SK-N-SH treated with all-trans-retinoic acid at 6 μM for 48 hours (cell line): ENCODE measurements around the gene KHNYN.
A peak's percentile ranks its signal among the peaks of the same experiment; 100 is the strongest.
"Not testable (repeated sequence)": the region's sequence is repeated elsewhere in the genome, so short reads cannot be mapped to it uniquely, and the experiment has no call there.

Source experiments
- ATAC-seq: fragments of 200-7000 bp; cut with Tn5 transposase; 3 replicates; pipeline ENCODE4 v1.9.1; 2020; ENCODE audit warnings: mild to moderate bottlenecking, moderate library complexity
- ARNTL ChIP-seq: fragments of 450-650 bp; formaldehyde crosslinking; IDR thresholded peaks from 2 replicates; pipeline ENCODE4 v1.5.0; 2020; ENCODE audit warnings: low read depth, mild to moderate bottlenecking, moderate library complexity, borderline replicate concordance
- BACH2 ChIP-seq: fragments of 250-450 bp; sonication (Bioruptor Pico); IDR thresholded peaks from 2 replicates; pipeline ENCODE4 v1.9.0; 2021; ENCODE audit warnings: mild to moderate bottlenecking, borderline replicate concordance
- CREB5 ChIP-seq: fragments of 250-450 bp; sonication (Bioruptor Pico); IDR thresholded peaks from 2 replicates; pipeline ENCODE4 v1.5.1; 2020; ENCODE audit warnings: low read depth, mild to moderate bottlenecking, moderate library complexity
- CSDC2 ChIP-seq: fragments of 250-450 bp; sonication (Bioruptor Pico); IDR thresholded peaks from 2 replicates; pipeline ENCODE4 v1.5.0; 2020; ENCODE audit warnings: mild to moderate bottlenecking, moderate library complexity
- ESRRG ChIP-seq: fragments of 250-450 bp; sonication (Bioruptor Pico); IDR thresholded peaks from 2 replicates; pipeline ENCODE4 v1.6.1; 2021; ENCODE audit warnings: mild to moderate bottlenecking
- GLIS3 ChIP-seq: fragments of 250-450 bp; sonication (Bioruptor Pico); IDR thresholded peaks from 2 replicates; pipeline ENCODE4 v1.5.0; 2020; ENCODE audit warnings: mild to moderate bottlenecking, moderate library complexity
- ISL1 ChIP-seq: fragments of 250-450 bp; sonication (Bioruptor Pico); IDR thresholded peaks from 2 replicates; pipeline ENCODE4 v2.1.2; 2022; ENCODE audit warnings: mild to moderate bottlenecking, moderate library complexity
- OSR1 ChIP-seq: fragments of 250-450 bp; sonication (Bioruptor Pico); IDR thresholded peaks from 2 replicates; pipeline ENCODE4 v1.8.0; 2022; ENCODE audit warnings: moderate library complexity, mild to moderate bottlenecking, inconsistent platforms
- POU6F1 ChIP-seq: fragments of 250-450 bp; sonication (Bioruptor Pico); IDR thresholded peaks from 2 replicates; pipeline ENCODE4 v1.8.0; 2021; ENCODE audit warnings: low read depth, mild to moderate bottlenecking, moderate library complexity, borderline replicate concordance
- PPARA ChIP-seq: fragments of 250-450 bp; sonication (Bioruptor Pico); IDR thresholded peaks from 2 replicates; pipeline ENCODE4 v1.5.0; 2020; ENCODE audit warnings: mild to moderate bottlenecking, borderline replicate concordance
- SNAI2 ChIP-seq: fragments of 250-450 bp; sonication (Bioruptor Pico); IDR thresholded peaks from 2 replicates; pipeline ENCODE4 v1.5.0; 2020; ENCODE audit warnings: mild to moderate bottlenecking, moderate library complexity
- TCF4 ChIP-seq: fragments of 250-450 bp; sonication (Bioruptor Pico); IDR thresholded peaks from 2 replicates; pipeline ENCODE4 v1.8.0; 2021; ENCODE audit warnings: mild to moderate bottlenecking, moderate library complexity, borderline replicate concordance
- ZC3H10 ChIP-seq: fragments of 250-450 bp; sonication (Bioruptor Pico); IDR thresholded peaks from 2 replicates; pipeline ENCODE4 v1.5.1; 2021; ENCODE audit warnings: mild to moderate bottlenecking, moderate library complexity
- ZFP3 ChIP-seq: fragments of 250-450 bp; sonication (Bioruptor Pico); IDR thresholded peaks from 2 replicates; pipeline ENCODE4 v1.5.0; 2020; ENCODE audit warnings: mild to moderate bottlenecking, moderate library complexity
- ZFP30 ChIP-seq: fragments of 450-650 bp; formaldehyde crosslinking; IDR thresholded peaks from 2 replicates; pipeline ENCODE4 v1.5.0; 2022; ENCODE audit warnings: mild to moderate bottlenecking, moderate library complexity
- ZNF565 ChIP-seq: fragments of 450-650 bp; formaldehyde crosslinking; conservative IDR thresholded peaks from 2 replicates; pipeline ENCODE4 v1.5.0; 2020; ENCODE audit warnings: low read depth, mild to moderate bottlenecking, moderate library complexity
- ZNF70 ChIP-seq: fragments of 450-650 bp; formaldehyde crosslinking; IDR thresholded peaks from 2 replicates; pipeline ENCODE4 v1.5.0; 2020; ENCODE audit warnings: mild to moderate bottlenecking, moderate library complexity
- ZNF8 ChIP-seq: fragments of 450-650 bp; formaldehyde crosslinking; IDR thresholded peaks from 2 replicates; pipeline ENCODE4 v1.5.0; 2020; ENCODE audit warnings: mild to moderate bottlenecking, moderate library complexity
- TF ChIP-seq, protein P1 (sequence below): fragments of 250-450 bp; sonication (Bioruptor Pico); IDR thresholded peaks from 2 replicates; pipeline ENCODE4 v1.8.0; 2020; ENCODE audit warnings: mild to moderate bottlenecking, moderate library complexity, borderline replicate concordance
- TF ChIP-seq, protein P2 (sequence below): fragments of 250-450 bp; sonication (Bioruptor Pico); IDR thresholded peaks from 2 replicates; pipeline ENCODE4 v1.5.0; 2020; ENCODE audit warnings: mild to moderate bottlenecking, moderate library complexity
- TF ChIP-seq, protein P3 (sequence below): fragments of 250-450 bp; sonication (Bioruptor Pico); IDR thresholded peaks from 2 replicates; pipeline ENCODE4 v1.5.1; 2021; ENCODE audit warnings: mild to moderate bottlenecking, moderate library complexity

The KHNYN gene

GRCh38 chr14:24481622-24482324 is 52.0 kb downstream of the KHNYN start:
- ATAC-seq: peak; percentile 98
- no peak for TF ChIP-seq ZNF8
- TF ChIP-seq CSDC2 (CRISPR knock-in tag): no peak
- TF ChIP-seq OSR1 (CRISPR knock-in tag): no peak
- no peak for TF ChIP-seq CREB5 (CRISPR knock-in tag)
- no peak for TF ChIP-seq ESRRG (CRISPR knock-in tag)
- no peak for TF ChIP-seq ZFP3 (CRISPR knock-in tag)
- TF ChIP-seq ZNF565 (CRISPR knock-in tag): no peak
- TF ChIP-seq GLIS3 (CRISPR knock-in tag): no peak
- TF ChIP-seq TCF4: no peak
- TF ChIP-seq POU6F1 (CRISPR knock-in tag): no peak
- TF ChIP-seq ARNTL: no peak
- no peak for TF ChIP-seq BACH2 (CRISPR knock-in tag)
- no peak for TF ChIP-seq ZFP30 (CRISPR knock-in tag)
- TF ChIP-seq, protein P1, sequence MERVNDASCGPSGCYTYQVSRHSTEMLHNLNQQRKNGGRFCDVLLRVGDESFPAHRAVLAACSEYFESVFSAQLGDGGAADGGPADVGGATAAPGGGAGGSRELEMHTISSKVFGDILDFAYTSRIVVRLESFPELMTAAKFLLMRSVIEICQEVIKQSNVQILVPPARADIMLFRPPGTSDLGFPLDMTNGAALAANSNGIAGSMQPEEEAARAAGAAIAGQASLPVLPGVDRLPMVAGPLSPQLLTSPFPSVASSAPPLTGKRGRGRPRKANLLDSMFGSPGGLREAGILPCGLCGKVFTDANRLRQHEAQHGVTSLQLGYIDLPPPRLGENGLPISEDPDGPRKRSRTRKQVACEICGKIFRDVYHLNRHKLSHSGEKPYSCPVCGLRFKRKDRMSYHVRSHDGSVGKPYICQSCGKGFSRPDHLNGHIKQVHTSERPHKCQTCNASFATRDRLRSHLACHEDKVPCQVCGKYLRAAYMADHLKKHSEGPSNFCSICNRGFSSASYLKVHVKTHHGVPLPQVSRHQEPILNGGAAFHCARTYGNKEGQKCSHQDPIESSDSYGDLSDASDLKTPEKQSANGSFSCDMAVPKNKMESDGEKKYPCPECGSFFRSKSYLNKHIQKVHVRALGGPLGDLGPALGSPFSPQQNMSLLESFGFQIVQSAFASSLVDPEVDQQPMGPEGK (CRISPR knock-in tag): no peak
- no peak for TF ChIP-seq PPARA
- no peak for TF ChIP-seq SNAI2 (CRISPR knock-in tag)

- not testable (repeated sequence) for ATAC-seq
Measured at GRCh38 chr14:24482699-24483303, 53.0 kb downstream of the KHNYN start.

DNA sequence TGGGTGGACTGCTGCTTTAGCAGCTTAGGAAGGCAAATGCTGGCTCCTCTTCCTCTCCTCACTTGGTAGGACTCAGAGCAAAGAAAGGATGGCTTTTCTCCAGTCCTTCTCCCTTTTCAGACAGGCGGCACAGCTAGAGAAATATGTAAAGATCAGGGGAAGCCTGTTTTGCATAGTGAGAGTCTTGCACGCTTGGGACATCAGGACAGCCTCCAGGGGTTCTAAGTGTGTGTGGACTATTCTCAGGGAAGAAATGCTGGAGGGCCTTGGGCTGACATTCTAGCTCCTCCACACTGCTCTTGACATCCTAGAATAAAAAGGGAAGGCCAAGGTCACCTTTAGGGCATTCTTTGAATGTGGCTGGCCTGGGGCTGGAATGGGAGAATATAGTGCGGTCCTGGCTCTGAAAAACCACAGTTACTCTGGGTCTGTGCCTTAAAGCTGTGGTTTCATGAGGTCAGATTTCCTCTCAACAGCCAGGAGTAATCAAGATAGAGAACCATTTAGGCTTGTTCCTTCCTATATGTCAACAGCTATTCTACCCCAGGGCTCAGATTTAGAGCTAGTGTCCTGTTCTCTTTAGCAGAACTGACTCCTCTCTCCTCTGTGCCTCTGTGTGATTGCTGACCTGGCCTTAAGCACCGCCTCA is 54.0 kb downstream of the KHNYN start:
- no peak for ATAC-seq
- TF ChIP-seq, protein P2, sequence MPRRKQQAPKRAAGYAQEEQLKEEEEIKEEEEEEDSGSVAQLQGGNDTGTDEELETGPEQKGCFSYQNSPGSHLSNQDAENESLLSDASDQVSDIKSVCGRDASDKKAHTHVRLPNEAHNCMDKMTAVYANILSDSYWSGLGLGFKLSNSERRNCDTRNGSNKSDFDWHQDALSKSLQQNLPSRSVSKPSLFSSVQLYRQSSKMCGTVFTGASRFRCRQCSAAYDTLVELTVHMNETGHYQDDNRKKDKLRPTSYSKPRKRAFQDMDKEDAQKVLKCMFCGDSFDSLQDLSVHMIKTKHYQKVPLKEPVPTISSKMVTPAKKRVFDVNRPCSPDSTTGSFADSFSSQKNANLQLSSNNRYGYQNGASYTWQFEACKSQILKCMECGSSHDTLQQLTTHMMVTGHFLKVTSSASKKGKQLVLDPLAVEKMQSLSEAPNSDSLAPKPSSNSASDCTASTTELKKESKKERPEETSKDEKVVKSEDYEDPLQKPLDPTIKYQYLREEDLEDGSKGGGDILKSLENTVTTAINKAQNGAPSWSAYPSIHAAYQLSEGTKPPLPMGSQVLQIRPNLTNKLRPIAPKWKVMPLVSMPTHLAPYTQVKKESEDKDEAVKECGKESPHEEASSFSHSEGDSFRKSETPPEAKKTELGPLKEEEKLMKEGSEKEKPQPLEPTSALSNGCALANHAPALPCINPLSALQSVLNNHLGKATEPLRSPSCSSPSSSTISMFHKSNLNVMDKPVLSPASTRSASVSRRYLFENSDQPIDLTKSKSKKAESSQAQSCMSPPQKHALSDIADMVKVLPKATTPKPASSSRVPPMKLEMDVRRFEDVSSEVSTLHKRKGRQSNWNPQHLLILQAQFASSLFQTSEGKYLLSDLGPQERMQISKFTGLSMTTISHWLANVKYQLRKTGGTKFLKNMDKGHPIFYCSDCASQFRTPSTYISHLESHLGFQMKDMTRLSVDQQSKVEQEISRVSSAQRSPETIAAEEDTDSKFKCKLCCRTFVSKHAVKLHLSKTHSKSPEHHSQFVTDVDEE (CRISPR knock-in tag): no peak
- no peak for TF ChIP-seq ZFP3 (CRISPR knock-in tag)
- no peak for TF ChIP-seq GLIS3 (CRISPR knock-in tag)
- TF ChIP-seq BACH2 (CRISPR knock-in tag): no peak
- TF ChIP-seq, protein P3, sequence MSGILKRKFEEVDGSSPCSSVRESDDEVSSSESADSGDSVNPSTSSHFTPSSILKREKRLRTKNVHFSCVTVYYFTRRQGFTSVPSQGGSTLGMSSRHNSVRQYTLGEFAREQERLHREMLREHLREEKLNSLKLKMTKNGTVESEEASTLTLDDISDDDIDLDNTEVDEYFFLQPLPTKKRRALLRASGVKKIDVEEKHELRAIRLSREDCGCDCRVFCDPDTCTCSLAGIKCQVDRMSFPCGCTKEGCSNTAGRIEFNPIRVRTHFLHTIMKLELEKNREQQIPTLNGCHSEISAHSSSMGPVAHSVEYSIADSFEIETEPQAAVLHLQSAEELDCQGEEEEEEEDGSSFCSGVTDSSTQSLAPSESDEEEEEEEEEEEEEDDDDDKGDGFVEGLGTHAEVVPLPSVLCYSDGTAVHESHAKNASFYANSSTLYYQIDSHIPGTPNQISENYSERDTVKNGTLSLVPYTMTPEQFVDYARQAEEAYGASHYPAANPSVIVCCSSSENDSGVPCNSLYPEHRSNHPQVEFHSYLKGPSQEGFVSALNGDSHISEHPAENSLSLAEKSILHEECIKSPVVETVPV (CRISPR knock-in tag): no peak
- TF ChIP-seq ESRRG (CRISPR knock-in tag): no peak
- TF ChIP-seq OSR1 (CRISPR knock-in tag): no peak
- no peak for TF ChIP-seq SNAI2 (CRISPR knock-in tag)
- no peak for TF ChIP-seq ZNF565 (CRISPR knock-in tag)
- TF ChIP-seq ZNF8: no peak
- TF ChIP-seq ZNF70: no peak
- TF ChIP-seq ISL1: no peak
- no peak for TF ChIP-seq ZC3H10 (CRISPR knock-in tag)
